Activated naive CD4-positive, alpha-beta T cell treated with anti-CD3 and anti-CD28 coated beads, Interleukin-2, amount 10 ng/mL, durations not matched to agents 7 days and 5 days (primary cell): ENCODE data around the gene CBFB.
A peak's percentile ranks its signal among the peaks of the same experiment; 100 is the strongest.
"Not testable (repeated sequence)": the region's sequence is repeated elsewhere in the genome, so short reads cannot be mapped to it uniquely, and the experiment has no call there.

Experiments used
- CTCF ChIA-PET: fragments of 350-600 bp; sonication (Branson Sonifier 250); formaldehyde crosslinking; loops from one replicate; lab custom pipeline; 2021; ENCODE audit warnings: antibody characterized with exemption; lab: Charles Lee
- DNase-seq: peaks from one replicate; pipeline ENCODE4 v3.0.0-alpha.2; 2020
- H3K27ac Mint-ChIP-seq: one replicate; pipeline ENCODE4 v1.8.0; 2021; ENCODE audit warnings: mild to moderate bottlenecking, moderate library complexity, mixed read lengths
- H3K27me3 Mint-ChIP-seq: one replicate; pipeline ENCODE4 v1.8.0; 2021; ENCODE audit warnings: mild to moderate bottlenecking, mixed read lengths
- H3K36me3 Mint-ChIP-seq: one replicate; pipeline ENCODE4 v1.8.0; 2021; ENCODE audit warnings: mixed read lengths
- H3K4me1 Mint-ChIP-seq: one replicate; pipeline ENCODE4 v1.8.0; 2021; ENCODE audit warnings: mixed read lengths
- H3K4me3 Mint-ChIP-seq: one replicate; pipeline ENCODE4 v1.8.0; 2021; ENCODE audit warnings: mild to moderate bottlenecking, moderate library complexity, mixed read lengths
- H3K9me3 Mint-ChIP-seq: one replicate; pipeline ENCODE4 v1.8.0; 2021; ENCODE audit warnings: mixed read lengths

Gene CBFB

GRCh38 chr16:67116388-67117311 is 87.7 kb downstream of the CBFB start:
- H3K36me3 Mint-ChIP-seq, result peaks cover 13% of the 10 kb centered on the region

DNA sequence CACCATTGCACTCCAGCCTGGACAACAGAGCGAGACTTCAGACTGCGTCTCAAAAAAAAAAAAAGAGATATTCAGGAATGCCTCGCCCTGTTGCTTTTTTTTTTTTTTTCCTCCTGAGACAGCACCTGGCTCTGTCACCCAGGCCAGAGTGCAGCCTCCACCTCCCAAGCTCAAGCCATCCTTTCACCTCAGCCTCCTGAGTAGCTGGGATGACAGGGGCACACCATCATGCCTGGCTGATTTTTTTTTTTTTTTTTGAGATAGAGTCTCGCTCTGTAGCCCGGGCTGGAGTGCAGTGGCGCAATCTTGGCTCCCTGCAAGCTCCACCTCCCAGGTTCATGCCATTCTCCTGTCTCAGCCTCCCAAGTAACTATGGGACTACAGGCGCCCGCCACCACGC is 88.8 kb downstream of the CBFB start:
- H3K36me3 Mint-ChIP-seq, result peaks cover 18% of the 10 kb centered on the region
- CTCF ChIA-PET, result interaction anchor here (2.0 kb wide), 1 partner anchor 38 kb away, joined by 7 read pairs; no protein-coding TSS in a partner anchor

More at GRCh38 chr16:67116388-67117311, 87.7 kb downstream of the CBFB start:
- H3K27ac Mint-ChIP-seq, result no peak overlapping the region
- no peaks in the 10 kb centered on the region for H3K27me3 Mint-ChIP-seq
- H3K4me1 Mint-ChIP-seq, result peaks cover 16% of the 10 kb centered on the region
- CTCF ChIA-PET, result interaction anchor here (0.6 to 1.4 kb wide), 2 partner anchors 11 to 470 kb away, joined by 3 read pairs; no protein-coding TSS in a partner anchor
- no peaks in the 10 kb centered on the region for H3K9me3 Mint-ChIP-seq
- H3K4me3 Mint-ChIP-seq, result no peak overlapping the region
- DNase-seq, result no peak

DNA sequence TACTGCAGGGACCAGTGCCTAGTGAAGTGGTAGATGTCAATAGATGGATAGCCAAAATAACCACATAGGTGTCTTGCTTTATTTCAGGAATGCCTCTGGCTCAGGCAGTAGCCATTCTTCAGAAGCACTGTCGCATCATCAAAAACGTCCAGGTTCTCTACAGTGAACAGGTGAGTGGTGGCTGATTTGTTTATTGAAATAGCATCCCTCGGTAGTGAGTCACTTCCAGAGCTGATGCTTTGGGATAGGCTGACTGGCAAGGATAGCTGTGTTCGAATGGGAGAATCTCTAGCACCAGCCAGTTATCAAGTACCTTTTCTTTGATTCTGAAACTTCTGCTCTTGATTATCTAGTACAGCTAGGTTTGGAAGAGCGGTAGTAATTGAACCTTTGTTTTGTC is 91.1 kb downstream of the CBFB start:
- Mint-ChIP-seq H3K4me3 (no peak overlapping the region), H3K36me3 (peaks cover 23% of the 10 kb centered on the region), H3K9me3 (no peaks in the 10 kb centered on the region), H3K27me3 (no peaks in the 10 kb centered on the region), H3K4me1 (no peaks in the 10 kb centered on the region), H3K27ac (no peak overlapping the region)
- DNase-seq, result no peak
- CTCF ChIA-PET, result interaction anchor here (0.8 kb wide), 1 partner anchor 9 kb away, joined by 3 read pairs; no protein-coding TSS in a partner anchor

More for the DNA sequence above, 88.8 kb downstream of the CBFB start:
- H3K9me3 Mint-ChIP-seq, result no peaks in the 10 kb centered on the region
- no peak overlapping the region for H3K27ac Mint-ChIP-seq
- H3K4me1 Mint-ChIP-seq, result peaks cover 7% of the 10 kb centered on the region
- H3K27me3 Mint-ChIP-seq, result no peaks in the 10 kb centered on the region
- DNase-seq, result no peak
- H3K4me3 Mint-ChIP-seq, result no peak overlapping the region

DNA sequence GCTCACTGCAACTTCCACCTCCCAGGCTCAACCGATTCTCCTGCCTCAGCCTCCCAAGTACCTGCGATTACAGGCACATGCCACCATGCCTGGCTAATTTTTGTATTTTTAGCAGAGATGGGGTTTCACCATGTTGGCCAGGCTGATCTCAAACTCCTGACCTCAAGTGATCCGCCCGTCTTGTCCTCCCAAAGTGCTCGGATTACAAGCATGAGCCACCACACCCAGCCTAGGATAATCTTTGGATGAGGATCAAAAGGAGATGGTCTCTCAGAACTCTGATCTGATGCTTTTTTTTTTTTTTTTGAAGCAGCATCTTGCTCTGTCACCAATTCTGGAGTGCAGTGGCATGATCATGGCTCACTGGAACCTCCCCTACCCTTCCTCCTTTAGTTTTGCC is 93.8 kb downstream of the CBFB start:
- H3K9me3 Mint-ChIP-seq, H3K4me3 Mint-ChIP-seq, H3K27me3 Mint-ChIP-seq, CTCF ChIA-PET, DNase-seq, H3K4me1 Mint-ChIP-seq, H3K27ac Mint-ChIP-seq: not testable (repeated sequence)
- peaks cover 29% of the 10 kb centered on the region for H3K36me3 Mint-ChIP-seq

GRCh38 chr16:67128417-67128816 is 99.5 kb downstream of the CBFB start:
- Mint-ChIP-seq H3K4me3 (no peak overlapping the region), H3K27me3 (no peaks in the 10 kb centered on the region), H3K4me1 (no peaks in the 10 kb centered on the region), H3K36me3 (peaks cover 27% of the 10 kb centered on the region), H3K27ac (no peak overlapping the region), H3K9me3 (no peaks in the 10 kb centered on the region)
- no peak for DNase-seq
- CTCF ChIA-PET, result interaction anchor here (0.7 to 1.0 kb wide), 2 partner anchors 14 to 42 kb away, joined by 3 read pairs; partner anchors contain the start of gene NOL3

DNA sequence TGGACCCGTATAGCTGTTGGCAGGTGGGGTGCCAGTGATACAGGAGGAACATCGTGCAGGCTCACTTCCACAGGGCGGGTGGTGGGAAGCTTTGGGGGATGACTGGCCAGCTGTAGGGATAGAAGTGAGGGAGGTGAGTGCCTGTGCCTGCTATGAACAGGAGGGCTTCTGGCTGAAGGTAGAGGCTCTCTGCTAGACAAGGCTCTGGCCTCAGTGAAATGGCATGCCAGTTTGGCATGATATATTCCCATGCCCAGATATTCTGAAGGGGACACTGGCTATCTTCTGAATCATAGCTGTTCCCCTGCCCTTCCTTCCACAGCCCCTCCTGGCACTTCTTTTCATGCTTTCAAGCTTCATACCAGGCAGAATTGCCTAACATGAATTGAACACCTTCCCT is 99.9 kb downstream of the CBFB start:
- peaks cover 23% of the 10 kb centered on the region for H3K36me3 Mint-ChIP-seq
- H3K27me3 Mint-ChIP-seq, result no peaks in the 10 kb centered on the region
- DNase-seq, result no peak
- CTCF ChIA-PET, result interaction anchor here (1.0 to 1.2 kb wide), 2 partner anchors 8 to 13 kb away, joined by 3 read pairs; no protein-coding TSS in a partner anchor
- no peak overlapping the region for H3K4me3 Mint-ChIP-seq
- H3K9me3 Mint-ChIP-seq, result no peaks in the 10 kb centered on the region
- H3K27ac Mint-ChIP-seq, result no peak overlapping the region
- no peaks in the 10 kb centered on the region for H3K4me1 Mint-ChIP-seq

GRCh38 chr16:67129422-67129821 is 100.5 kb downstream of the CBFB start:
- Mint-ChIP-seq H3K27me3 (no peaks in the 10 kb centered on the region), H3K4me1 (no peaks in the 10 kb centered on the region), H3K36me3 (peaks cover 23% of the 10 kb centered on the region), H3K4me3 (no peak overlapping the region), H3K27ac (no peak overlapping the region), H3K9me3 (no peaks in the 10 kb centered on the region)
- no peak for DNase-seq
- CTCF ChIA-PET, result interaction anchor here (0.7 to 1.4 kb wide), 3 partner anchors 9 to 112 kb away, joined by 3 to 4 read pairs (median 3); no protein-coding TSS in a partner anchor

DNA sequence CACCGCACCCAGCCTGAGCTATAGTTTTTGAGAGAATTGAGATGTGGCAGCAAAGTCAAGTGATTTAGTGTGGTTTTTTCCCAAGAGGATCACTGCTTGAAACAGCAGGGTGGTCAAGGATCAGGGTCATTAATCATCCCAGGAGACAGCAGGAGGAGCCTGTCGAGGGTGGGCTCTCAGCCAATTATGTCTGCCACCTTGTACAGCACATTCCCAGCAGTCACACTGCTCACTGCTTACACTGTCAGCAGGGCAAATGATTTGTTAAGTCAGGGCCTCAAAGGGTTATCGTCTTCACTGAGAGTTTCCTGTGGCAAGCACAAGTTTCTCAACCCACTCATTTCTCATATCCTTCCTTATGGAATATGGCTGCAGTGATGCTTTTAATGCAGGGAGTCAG is 108.7 kb downstream of the CBFB start:
- Mint-ChIP-seq H3K27ac (no peak overlapping the region), H3K4me3 (no peak overlapping the region), H3K4me1 (no peaks in the 10 kb centered on the region), H3K36me3 (peaks cover 37% of the 10 kb centered on the region), H3K9me3 (no peaks in the 10 kb centered on the region), H3K27me3 (no peaks in the 10 kb centered on the region)
- CTCF ChIA-PET, result interaction anchor here (1.1 kb wide), 1 partner anchor 17 kb away, joined by 3 read pairs; no protein-coding TSS in a partner anchor
- DNase-seq, result no peak

DNA sequence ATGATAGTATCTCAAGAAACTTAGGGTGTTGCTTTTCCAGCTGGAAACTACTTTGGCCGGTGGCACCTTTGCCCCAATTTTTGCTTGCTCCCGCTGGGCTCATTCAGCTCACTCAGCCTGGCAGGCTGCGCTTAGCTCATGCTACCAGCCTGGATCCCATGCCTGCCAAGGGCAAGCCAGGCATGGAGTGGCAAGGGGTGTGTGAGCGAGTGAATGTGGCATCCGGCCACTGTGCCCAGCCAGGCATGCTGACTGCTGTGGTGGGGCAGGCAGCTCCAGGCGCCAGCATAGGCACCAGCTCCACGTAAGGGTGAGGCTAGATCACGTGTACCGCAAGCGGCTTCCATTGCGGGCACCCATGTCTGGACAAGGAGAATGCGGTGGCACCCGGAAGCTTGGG is 112.4 kb downstream of the CBFB start:
- H3K9me3 Mint-ChIP-seq, result no peaks in the 10 kb centered on the region
- CTCF ChIA-PET, result interaction anchor here (0.6 to 1.2 kb wide), 9 partner anchors 9 to 180 kb away, joined by 3 to 7 read pairs (median 3); partner anchors contain the start of genes B3GNT9, CES3, NOL3 and PHAF1
- H3K27ac Mint-ChIP-seq, result no peak overlapping the region
- H3K4me1 Mint-ChIP-seq, result no peaks in the 10 kb centered on the region
- peaks cover 51% of the 10 kb centered on the region for H3K36me3 Mint-ChIP-seq
- no peak overlapping the region for H3K4me3 Mint-ChIP-seq
- no peak for DNase-seq
- H3K27me3 Mint-ChIP-seq, result no peaks in the 10 kb centered on the region

GRCh38 chr16:67142342-67142741 is 113.4 kb downstream of the CBFB start:
- Mint-ChIP-seq H3K27ac (no peak overlapping the region), H3K9me3 (no peaks in the 10 kb centered on the region), H3K27me3 (no peaks in the 10 kb centered on the region), H3K4me1 (no peaks in the 10 kb centered on the region), H3K4me3 (no peak overlapping the region), H3K36me3 (peaks cover 53% of the 10 kb centered on the region)
- no peak for DNase-seq
- CTCF ChIA-PET, result interaction anchor here (0.8 to 1.2 kb wide), 4 partner anchors 8 to 181 kb away, joined by 3 read pairs; partner anchors contain the start of genes B3GNT9, CES3 and PHAF1

DNA sequence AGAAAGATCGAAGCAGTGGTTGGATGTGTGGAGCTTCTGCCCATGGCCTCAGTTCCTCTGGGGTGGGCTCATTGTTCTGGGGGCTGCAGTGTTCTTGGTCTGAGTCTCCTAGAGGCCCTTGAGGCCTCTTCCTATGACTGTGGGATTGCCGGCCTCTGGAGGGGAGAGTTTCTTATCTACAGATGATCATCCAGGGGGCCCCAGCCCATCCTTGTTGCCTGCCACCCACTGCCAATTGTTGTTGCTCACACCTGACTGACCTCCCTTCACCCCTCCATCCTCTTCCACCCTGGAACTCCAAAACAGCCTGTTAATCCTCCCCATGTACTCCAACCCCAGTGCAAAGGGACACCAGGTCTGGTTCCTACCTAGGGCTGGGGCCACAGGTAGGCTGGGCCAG is 116.0 kb downstream of the CBFB start:
- H3K36me3 Mint-ChIP-seq, result peaks cover 61% of the 10 kb centered on the region
- no peak overlapping the region for H3K27ac Mint-ChIP-seq

DNA sequence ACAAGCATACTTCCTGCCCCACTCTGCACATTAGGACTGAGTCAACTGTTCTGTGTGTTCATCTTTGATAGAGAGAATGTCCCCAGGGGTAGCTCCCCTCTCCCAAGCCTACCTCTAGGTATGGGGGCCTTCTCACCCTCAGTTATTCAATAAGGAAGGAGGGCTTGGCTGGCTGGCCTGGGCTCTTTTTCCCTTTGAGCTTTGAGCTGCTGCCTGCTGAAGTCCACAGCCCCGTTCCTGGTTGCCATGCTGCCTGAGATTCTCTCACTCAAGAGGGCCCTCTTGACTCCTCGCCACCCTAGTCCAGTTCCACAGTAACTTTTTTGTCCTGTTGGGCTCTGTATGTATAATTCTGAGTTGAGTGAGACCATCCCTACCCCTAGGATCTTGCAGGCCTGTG is 116.8 kb downstream of the CBFB start:
- no peak for DNase-seq
- H3K4me3 Mint-ChIP-seq, result no peak overlapping the region
- no peaks in the 10 kb centered on the region for H3K9me3 Mint-ChIP-seq
- H3K36me3 Mint-ChIP-seq, result peaks cover 55% of the 10 kb centered on the region
- H3K27ac Mint-ChIP-seq, result peak overlapping the region; percentile 28
- H3K4me1 Mint-ChIP-seq, result peaks cover 4% of the 10 kb centered on the region
- peaks cover 4% of the 10 kb centered on the region for H3K27me3 Mint-ChIP-seq
- CTCF ChIA-PET, result interaction anchor here (0.8 to 1.9 kb wide), 3 partner anchors 10 to 184 kb away, joined by 3 to 9 read pairs (median 4); partner anchors contain the start of gene CES3

More for the DNA sequence above, 116.0 kb downstream of the CBFB start:
- H3K4me3 Mint-ChIP-seq, result no peak overlapping the region
- peaks cover 4% of the 10 kb centered on the region for H3K4me1 Mint-ChIP-seq
- no peaks in the 10 kb centered on the region for H3K9me3 Mint-ChIP-seq
- peaks cover 3% of the 10 kb centered on the region for H3K27me3 Mint-ChIP-seq
- DNase-seq, result no peak
- CTCF ChIA-PET, result interaction anchor here (1.8 to 1.9 kb wide), 2 partner anchors 10 to 183 kb away, joined by 4 to 9 read pairs; partner anchors contain the start of gene CES3

GRCh38 chr16:67146523-67147357 is 117.8 kb downstream of the CBFB start:
- H3K27me3 Mint-ChIP-seq, result peaks cover 14% of the 10 kb centered on the region
- H3K27ac Mint-ChIP-seq, result no peak overlapping the region
- peaks cover 51% of the 10 kb centered on the region for H3K36me3 Mint-ChIP-seq
- no peak for DNase-seq
- peaks cover 13% of the 10 kb centered on the region for H3K4me1 Mint-ChIP-seq
- no peak overlapping the region for H3K4me3 Mint-ChIP-seq
- CTCF ChIA-PET, result interaction anchor here (1.8 kb wide), 1 partner anchor 185 kb away, joined by 4 read pairs; the partner anchor contains the start of gene CES3
- H3K9me3 Mint-ChIP-seq, result no peaks in the 10 kb centered on the region
